ENCODE data around the gene CMIP.

CMIP gene

DNA sequence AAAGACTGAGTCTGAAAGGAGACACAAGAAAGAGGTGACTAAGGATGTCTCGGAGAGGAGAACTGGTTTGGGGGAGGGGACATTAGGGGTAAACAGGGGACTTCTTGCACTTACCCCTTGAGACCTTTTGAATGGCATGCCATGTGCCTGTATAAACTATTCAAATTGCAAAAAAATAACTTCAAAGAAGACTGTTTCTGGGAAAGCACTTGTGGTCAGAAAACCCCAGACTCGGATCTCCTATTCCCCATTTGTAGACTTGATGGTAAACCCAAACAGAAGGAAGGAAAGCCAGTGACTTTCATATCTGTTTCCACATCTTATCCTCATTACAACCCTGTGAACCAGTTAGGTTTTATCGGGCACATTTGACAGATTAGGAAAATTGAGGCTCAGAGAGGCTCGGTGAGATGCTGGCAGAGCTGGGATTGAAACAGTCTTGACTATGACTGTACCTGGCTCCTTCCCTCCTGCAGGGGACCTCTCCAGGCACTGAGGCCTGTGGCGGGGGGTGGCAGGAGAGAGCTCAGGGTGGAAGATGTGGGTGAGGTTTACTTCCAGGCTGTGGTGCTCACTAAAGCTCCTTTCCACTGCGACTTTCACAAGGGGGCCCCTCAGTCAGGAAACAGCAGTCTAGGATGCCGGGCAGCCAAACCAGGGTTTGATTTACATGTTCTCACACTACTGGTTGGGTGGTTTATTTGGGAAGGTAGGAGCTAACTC lies 304.0 kb downstream of the CMIP start:
- DNase-seq (ENCODE audit: low read depth): no peak

DNA sequence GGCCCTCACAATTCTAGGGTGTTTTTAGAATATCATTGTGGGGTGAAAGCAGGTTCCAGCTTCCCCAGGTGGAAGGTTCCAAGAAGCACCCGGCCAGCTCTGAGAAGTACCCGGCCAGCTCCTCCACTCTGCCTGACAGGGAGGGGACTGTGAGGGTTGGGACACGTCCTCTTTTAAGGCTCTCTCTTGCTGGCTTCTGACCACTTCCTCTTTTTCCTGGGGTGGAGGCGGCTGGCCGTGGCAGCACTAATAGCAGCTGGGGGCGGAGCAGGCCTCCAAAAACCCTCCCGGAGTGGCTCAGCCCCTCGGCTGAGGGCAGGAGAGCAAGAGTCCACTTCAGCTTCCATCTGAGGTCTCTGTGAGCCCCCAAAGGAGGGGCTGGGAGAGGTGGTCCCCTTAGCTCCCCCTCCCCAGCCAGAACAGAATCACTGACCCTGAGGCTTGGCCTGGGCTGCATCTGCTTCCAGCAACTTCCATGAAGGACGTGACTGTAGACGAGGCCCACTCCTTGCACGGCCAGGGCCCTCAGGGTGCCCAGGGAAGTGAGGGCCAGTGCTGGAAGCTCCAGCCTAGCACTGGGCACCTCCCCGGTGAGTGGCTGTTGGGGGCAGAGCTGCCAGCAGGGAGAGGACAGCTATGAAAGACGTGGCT lies 307.7 kb downstream of the CMIP start:
- DNase-seq (ENCODE audit: low read depth): no peak

DNA sequence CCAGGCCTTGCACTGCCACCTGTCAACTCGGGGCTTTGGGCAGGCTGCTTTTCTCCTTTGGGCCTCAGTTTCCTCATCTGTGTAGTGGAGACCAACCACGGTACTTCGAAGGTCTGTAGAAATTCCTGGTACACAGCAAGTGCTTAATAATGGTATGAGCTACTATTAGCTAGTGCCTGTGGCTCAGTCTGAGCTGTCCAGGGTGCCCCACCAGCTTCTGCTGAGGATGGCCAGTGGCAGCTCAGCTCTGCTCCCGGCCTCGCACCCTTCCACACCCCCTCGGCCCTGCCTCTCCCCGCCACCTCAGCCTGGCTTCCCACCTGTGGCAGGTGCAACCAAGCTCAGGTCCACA lies 308.2 kb downstream of the CMIP start:
- DNase-seq (ENCODE audit: low read depth): no peak

DNA sequence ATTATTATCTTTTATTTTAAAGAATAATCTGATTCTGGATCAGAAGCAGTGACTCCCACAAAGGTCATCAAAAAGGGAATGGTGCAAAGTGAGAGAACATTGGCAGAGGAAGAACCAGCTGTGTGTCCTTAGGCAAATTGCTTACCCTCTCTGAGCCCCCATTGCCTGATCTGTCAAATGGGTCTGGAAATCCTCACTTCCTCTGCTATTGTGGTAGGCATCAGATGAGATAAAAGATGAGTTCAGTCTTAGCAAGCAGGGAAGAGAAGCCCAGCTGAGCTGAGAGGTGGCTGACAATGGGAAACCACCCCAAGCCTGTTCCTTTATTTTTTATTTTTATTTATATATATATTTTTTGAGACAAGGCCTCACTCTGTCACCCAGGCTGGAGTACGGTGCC lies 310.2 kb downstream of the CMIP start:
- DNase-seq (ENCODE audit: low read depth): no peak

DNA sequence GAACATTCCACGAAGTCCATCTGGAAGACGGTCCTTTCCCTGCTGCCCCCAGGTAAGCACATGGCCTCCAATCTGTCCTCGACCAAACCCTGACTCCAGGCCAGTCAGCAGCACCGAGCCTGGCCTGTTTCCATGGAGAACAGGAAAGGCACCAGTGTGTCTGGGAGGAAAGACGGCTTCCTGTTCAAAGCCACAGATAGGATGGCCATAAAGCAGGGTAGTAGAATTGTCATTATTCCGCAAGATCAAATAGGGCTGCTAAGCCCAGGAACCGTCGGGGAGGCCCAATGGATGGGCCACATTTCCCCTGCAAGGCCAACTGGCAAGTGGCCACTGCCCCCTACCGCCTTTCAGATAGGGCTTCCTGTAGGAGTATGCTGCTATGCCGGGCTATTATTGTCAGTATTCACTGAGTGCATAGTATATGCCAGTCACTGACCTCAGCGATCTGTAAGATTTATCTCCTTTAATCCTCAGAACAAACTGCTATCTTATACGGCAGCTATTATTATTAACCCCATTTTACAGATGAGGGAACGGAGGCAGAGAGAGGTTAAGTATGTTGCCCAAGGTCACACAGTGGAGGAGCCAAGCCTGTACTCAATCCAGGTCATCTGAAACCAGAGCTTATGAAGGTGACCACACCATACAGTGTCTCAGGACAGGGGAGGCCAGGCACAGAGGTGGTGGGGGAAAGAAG lies 311.5 kb downstream of the CMIP start:
- no peak for DNase-seq (ENCODE audit: low read depth)

DNA sequence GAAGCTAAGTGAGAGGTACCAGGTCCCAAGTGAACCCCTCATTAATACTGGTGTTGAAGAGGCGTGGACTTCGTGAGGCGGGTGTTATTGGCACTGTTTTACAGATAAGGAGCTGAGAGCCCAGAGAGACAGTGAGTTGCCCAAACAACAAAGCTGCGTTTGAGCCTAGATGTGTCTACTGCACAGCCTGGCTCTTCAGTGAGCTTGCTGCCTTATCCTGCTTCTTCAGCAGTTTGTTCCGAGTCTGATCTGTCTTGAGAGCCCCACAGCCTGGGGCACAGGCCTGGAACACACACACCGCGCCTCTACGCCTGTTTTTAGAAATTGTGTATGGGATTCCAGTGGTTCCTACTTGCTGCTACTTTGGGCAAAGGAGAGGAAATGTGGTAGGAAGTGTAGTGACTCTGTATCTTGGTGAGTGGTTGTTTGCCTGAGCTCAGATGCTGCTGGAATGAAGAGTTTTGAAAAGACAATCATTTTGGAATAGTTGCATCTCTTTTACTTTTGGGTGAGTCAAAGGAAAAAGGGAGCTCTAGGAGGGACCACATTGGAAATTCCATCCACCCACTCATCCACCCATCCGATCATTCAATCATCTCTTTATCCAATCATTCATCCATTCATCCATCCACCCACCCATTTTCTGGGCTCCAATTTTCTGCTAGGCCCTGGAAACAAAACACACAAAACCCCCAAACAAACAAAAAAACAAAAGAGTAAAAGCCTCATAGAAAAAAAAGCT lies 312.2 kb downstream of the CMIP start:
- DNase-seq (ENCODE audit: low read depth): no peak

DNA sequence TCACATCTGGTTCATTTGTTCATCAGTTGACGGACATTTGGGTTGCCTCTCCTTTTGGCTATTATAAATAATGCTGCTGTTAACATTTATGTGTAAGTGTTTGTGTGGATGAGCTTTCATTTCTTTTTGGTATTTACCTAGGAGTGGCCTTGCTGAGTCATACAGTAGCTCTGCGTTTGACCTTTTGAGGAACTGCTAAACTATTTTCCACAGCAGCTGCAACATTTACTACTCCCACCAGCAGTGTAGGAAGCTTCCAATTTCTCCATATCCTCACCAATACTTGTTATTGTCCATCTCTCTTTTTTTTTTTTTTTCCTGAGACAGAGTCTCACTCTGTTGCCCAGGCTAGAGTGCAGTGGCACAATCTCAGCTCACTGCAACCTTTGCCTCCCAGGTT lies 313.8 kb downstream of the CMIP start:
- no peak for DNase-seq (ENCODE audit: low read depth)

All from non-pigmented ciliary epithelial cell (primary cell).